CD4-positive, alpha-beta T cell treated with Interleukin-12 subunit alpha and Interleukin-12 subunit beta, for 1 hour (primary cell): ENCODE data around the gene LMNA.
"Not testable (repeated sequence)": the region's sequence is repeated elsewhere in the genome, so short reads cannot be mapped to it uniquely, and the experiment has no call there.

ENCODE experiments used
- DNase-seq: peaks from one replicate; pipeline ENCODE4 v3.0.0-alpha.2; 2020

LMNA gene

DNA sequence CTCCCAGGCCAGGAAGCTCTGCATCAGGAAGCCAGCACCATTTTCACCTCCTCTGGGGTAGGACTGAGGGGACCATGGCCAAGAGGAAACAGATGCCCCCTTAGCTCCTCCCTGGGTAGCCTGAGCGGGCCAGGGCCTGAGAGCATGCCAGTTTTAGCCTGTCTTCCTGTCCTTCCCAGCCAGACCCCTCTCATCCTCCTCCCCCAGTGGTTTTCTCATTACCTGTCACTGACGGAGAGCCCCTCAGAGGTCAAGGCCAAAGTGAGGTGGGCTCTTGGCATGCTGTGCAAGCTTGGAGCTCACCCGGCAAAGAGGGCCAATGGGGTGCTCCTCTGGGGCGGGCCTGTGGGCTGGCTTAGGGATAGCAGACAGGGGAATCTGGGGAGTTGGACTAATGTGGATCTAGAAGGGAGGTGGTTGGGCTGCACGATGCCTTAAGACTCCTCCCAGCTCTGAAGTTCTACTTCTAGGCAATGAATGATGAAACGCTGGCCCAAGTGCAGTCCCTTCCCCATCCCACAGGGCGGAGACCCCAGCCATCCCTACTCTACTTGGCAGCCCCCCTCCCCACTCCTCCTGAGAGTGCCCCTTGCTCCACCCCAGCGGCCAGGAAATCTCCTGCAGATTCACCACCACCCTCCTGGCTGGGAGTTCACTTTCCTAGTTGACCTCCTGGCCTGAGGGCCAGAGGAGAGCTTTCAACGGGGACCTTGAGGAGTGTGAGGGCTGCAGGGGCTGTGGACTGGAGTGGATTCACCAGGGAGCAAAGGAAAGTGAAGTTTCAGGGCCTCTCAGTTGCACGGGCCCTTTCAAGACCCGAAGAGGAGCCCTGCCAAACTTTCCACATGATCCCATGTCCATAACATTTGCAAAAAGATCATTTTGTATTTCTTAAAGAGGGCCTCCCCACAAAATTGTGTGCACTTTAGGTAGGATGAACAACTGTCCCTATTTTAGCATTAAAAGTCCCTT lies 9.4 kb upstream of the LMNA start:
- no peak for DNase-seq

DNA sequence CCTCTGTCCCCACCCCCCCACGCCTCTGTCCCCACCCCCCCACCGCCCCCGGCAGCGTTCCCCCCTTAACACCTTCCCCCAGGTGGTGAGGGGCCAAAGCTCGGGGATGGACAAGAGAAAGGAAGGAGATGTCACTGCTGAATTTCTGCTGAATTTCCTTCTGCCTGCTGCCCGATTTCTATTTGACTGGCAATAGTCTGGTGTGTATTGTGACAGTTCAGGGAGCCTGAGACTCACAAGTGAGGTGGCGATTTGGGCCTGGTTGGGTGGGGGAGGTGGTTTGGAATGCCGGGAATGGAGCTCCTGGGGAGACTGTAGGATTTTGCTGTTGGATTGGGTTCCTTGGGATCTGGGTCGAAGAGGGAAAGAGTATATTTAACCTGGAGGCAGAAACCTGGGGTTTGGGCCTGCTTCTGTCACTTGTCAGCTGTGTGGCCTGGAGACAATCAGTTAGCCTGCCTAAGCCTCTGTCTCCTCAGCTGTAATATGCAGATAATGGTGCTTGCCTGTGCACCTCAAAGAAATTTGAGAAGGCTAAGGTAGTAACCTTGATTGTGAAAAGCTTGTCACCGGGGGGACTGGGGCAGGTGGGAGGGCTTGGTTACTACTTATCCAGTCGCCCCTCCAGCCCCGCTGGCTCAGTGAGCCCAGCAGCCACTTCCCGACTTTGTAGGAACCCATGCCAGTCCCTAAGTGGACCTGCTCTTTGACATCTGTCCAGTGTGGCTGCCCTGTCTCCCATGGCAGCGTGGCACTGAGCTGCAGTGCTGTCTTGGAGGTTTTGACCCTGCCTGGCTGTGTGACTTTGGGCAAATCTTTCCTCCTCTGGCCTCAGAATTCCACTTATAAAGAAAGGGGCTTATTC lies 7.7 kb upstream of the LMNA start:
- DNase-seq, result no peak

DNA sequence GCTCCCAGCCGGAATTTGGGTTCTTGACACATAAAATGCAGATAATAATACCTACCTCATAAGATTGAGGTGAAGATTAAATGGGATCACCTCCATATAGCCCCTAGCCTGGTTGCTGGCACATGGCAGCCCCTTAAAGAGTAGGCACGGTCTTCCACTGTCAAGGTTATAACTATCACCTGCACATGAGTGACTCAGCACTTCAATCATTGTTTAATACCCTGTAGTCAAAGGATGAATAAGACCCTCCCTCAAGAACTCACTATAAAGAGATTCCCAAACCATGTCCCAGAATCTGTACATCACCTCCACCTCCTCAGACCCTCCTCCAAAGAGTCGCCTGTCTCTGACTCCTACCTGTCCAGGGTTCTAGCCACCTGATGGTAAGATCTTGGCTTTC lies 6.5 kb upstream of the LMNA start:
- no peak for DNase-seq

DNA sequence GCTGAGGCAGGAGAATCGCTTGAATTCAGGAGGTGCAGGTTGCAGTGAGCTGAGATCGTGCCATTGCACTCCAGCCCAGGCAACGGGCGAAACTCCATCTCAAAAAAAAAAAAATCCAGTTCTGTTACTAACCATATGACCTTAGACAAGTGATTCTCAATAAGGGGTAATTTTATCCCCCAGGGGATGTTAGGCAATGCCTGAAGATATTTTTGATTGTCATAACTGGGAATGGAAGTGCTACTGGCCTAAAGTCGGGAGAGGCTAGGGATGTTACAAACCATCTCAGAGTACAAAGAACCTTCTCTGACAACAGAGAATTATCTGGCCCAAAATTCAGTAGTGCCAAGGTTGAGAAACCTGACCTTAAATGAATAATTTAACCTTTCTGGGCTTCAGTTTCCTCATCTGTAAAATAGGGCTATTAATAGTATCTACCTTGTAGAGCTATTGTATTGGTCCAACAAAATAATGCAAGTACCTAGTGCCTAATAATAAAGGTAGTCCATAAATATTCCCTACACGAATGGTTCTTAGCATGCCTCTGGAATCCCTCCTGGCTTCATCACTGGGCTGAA lies 5.8 kb upstream of the LMNA start:
- DNase-seq, result no peak

DNA sequence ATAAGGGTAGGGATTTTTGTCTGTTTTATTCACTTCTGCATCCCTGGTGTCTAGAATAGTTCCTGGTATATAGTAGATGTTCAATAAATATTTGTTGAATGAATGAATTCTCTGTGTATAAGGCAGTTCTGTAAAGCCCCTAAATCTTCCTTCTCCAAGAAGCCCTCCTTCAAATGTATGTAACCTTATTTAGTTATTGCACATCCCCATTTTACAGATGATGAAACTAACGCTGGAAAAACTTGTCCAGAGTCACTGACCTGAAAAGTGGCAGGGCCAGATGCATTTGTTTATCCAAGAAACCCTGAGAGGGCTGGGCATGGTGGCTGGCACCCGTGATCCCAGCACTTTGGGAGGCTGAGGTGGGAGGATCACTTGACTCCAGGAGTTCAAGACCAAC lies 4.3 kb upstream of the LMNA start:
- DNase-seq, result no peak

GRCh38 chr1:156111355-156111962 lies 3.1 kb upstream of the LMNA start:
- no peak for DNase-seq

DNA sequence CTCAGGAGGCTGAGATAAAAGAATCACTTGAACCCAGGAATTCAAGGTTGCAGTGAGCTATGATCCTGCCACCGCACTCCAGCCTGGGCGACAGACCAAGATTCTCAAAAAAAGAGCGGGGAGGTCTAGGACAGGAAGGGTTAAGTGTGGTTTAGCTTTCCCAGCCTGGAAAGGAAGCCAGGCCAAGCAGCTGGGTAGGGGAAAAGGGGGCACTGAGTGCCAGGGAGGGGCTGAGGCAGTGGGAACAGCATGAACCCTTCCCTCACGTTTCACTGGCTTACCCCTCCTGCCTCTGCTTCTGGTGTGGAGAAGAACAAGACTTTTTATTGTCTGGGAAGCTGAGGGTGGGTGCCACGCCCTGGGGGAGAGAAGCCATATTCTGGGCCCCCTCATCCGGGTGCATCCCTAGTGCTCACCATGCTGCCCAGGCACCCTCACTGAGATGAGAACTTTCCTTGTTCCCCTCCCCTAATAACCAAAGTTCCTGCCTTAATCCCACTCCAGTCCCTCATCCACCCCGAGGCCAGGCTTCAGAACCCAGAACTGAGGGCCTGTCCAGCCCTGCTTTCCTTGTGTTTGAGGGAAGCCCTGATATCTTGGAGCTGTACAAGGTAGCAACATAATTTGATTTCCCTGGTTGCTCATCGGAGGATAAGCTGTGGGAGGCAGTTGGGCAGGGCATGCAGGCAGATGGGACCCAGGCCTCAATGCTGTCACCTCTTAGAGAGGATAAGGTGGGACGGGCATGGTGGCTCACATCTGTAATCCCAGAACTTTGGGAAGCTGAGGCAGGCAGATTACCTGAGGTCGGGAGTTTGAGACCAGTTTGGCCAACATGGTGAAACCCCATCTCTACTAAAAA lies 2.0 kb upstream of the LMNA start:
- DNase-seq, result no peak

DNA sequence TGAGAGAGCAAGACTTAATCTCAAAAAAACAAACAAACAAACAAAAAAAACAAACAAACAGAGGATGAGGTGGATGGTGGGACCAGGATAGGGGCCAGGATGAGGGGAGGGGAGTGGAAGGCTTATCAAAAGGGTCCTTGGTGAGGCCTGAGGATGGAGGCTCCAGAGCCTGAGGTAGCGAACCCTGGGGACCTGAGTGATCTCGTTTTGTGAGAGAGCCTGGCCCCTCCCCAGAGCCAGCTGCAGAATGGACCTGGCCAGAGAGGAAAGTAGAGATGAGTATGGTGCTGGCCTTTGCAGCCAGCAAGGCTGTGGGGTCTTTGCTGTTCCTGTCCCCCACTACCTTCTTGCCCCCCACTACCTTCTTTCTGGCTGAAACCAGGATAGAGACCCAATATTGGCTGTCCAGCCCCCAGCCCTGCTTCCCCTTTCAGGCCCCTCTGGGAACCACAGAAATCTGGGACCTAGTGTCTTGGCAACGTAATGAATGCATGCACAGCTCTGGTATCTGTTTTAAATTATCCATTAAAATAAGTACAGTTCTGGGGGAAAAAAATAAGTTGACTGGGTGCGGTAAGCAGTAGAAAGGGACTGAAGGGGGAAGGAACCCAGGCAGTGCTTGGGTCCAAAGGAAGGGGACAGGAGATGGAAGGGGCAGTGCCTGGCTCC lies 1.1 kb upstream of the LMNA start:
- no peak for DNase-seq

- peak; percentile 38 for DNase-seq
These were observed 505 bp downstream of the LMNA start for GRCh38 chr1:156114919-156115513.

DNA sequence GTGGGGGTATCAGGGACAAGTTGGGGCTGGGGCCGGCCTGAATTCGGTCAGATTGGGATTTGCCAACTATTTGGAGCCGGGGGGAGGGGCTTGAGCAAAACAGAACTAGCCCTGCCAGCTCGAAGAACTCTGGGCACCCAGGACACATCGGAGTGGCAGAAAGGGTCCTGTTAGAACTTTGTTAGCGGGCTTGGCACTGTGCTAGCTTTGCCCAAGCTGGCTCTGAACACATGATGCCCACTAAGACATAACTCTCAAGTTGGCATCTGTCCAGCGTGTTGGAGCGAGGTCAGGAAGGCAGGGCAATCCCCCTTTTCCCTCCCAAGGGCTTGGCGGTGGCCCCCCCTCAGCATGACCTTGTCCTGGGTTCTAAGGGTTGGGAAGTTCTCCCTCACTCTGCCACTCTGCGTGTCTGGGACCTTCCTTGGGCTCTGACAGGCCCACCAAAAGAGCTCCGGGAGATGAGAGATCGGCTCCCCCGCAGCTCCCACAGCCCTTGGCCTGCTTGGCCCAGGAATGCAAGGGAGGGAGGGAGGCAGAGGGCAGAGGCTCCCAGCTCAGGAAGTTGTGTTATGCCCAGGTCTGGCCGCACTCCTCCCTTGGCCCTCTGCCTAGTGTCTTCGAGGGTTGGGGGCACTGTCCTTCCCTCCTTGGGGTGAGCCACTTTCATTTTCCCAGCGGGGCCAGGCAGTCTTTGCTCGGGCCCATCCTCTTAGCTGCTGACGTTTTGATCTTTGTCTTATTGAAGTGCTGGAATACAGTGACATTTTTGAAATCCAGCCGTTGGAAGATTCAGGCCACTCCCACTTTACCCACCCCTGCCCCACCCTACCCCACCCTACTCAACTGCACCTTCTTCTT lies 1.2 kb downstream of the LMNA start:
- DNase-seq, result peak; percentile 37

DNA sequence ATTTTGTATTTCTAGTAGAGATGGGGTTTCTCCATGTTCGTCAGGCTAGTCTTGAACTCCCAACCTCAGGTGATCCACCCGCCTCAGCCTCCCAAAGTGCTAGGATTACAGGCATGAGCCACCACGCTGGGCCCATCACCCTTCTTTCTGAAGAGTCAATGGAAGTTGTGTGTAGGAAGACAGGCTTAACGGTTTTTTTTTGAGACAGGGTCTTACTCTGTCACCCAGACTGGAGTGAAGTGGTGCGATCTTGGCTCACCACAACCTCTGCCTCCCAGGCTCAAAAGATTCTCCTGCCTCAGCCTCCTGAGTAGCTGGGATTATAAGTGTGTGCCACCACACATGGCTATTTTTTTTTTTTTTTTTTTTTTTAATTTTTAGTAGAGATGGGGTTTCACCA lies 2.2 kb downstream of the LMNA start:
- DNase-seq, result peak; percentile 25

GRCh38 chr1:156117414-156118176 lies 3.1 kb downstream of the LMNA start:
- DNase-seq, result peak; percentile 38

- DNase-seq, result peak; percentile 26
These were observed 3.8 kb downstream of the LMNA start for GRCh38 chr1:156118177-156118868.

- peak; percentile 49 for DNase-seq
These were observed 5.1 kb downstream of the LMNA start for GRCh38 chr1:156119503-156120209.

GRCh38 chr1:156120318-156120717 lies 5.8 kb downstream of the LMNA start:
- DNase-seq, result no peak

GRCh38 chr1:156121005-156121404 lies 6.5 kb downstream of the LMNA start:
- DNase-seq, result not testable (repeated sequence)

DNA sequence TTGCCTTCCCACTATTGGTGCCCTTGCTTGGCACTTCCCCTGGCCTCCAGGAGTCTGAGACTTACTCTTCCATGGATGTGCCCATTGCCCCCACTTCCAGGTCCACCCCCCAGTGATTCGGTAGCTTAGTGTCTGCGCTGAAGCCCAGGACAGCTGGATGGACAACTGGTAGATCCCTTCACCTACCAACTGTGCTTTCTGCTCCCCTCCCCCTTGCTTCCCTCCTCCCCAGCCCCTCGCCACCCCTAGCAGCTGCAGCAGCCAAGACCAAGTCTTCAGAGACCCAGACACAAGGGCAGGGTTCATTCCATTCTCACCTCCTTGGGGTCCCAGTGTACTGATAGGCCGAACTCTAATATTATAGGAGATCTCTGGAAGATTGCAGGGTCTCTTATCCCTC lies 6.9 kb downstream of the LMNA start:
- peak; percentile 24 for DNase-seq

DNA sequence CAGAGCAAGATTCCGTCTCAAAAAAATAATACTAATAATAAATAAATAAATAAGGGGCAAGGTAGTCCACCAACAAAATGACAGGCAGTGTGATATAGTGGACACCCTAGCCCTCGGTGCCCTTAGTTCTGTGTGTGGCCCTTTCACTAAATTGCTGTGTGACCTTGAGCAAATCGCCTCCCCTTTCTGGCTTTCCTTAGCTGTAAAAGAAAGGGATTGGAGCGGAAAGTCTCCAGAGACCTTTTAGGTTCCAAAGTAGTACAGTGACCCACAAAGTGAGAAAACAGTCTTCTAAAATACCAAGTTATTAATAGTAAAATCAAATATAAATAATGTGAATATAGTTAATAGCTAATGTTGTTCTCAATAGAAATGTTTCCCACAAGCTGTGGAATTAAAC lies 7.6 kb downstream of the LMNA start:
- DNase-seq, result no peak
